ENCODE data around the gene DIPK2B. TPM values are rescaled to one million over a fixed set of nuclear protein-coding genes. Genes with fewer than 3 reads are reported as not detected.

The DIPK2B gene
- total RNA-seq, 1 donor from 2014 or later, result 76.2 TPM

DNA sequence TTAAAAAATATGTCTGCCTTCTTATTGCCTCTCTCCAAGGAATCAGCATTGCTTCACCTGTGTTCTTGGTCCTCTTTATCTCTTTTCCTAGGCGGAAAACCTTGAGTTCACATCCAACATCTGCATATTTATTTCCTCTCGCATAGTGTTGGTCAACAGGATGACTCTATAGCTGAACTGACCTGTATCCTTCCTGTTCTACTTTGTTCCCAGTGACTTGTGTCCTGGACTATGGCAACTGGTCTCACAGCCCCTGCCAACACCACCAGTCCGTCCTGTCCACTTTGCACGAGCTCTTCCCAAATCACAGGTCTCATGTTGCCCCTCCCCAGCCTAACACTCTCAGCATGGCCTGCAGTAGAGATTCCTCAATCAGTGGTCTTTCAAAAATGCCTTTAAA, 2.0 kb downstream of the DIPK2B start:
- Histone ChIP-seq H3K27me3 (no peaks in the 10 kb centered on the region), H3K27ac (no peak overlapping the region), H3K36me3 (no peaks in the 10 kb centered on the region), H3K9me3 (no peaks in the 10 kb centered on the region), H3K4me3 (no peak overlapping the region), H3K4me1 (no peaks in the 10 kb centered on the region)
- TF ChIP-seq, protein P1, sequence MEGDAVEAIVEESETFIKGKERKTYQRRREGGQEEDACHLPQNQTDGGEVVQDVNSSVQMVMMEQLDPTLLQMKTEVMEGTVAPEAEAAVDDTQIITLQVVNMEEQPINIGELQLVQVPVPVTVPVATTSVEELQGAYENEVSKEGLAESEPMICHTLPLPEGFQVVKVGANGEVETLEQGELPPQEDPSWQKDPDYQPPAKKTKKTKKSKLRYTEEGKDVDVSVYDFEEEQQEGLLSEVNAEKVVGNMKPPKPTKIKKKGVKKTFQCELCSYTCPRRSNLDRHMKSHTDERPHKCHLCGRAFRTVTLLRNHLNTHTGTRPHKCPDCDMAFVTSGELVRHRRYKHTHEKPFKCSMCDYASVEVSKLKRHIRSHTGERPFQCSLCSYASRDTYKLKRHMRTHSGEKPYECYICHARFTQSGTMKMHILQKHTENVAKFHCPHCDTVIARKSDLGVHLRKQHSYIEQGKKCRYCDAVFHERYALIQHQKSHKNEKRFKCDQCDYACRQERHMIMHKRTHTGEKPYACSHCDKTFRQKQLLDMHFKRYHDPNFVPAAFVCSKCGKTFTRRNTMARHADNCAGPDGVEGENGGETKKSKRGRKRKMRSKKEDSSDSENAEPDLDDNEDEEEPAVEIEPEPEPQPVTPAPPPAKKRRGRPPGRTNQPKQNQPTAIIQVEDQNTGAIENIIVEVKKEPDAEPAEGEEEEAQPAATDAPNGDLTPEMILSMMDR (IDR thresholded peaks at IDR 0.05), result no peak
- DNase-seq (ENCODE audit: low spot score in 2 of 2), result no peak
- intact Hi-C loops (cut with DNase I), result no loop called here

DNA sequence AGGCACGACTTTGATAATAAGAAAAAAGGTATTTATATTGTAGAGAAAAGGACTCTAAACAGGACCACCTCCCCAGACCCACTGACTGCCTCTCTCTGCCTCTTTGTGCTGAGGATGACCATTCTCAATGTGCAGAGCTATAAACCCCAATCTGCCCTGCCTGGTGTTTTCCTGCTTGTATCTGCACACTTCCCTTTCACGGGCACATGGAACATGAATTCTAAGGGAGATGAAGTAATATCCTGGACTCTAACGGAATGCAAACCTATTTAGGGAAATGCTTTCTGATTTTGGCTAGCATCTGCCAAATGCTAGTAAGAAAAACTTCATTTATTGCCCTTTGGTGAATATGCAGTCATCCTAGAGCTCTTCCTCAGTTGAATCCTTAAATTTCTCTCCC, 2.4 kb downstream of the DIPK2B start:
- TF ChIP-seq, protein P1 (IDR thresholded peaks at IDR 0.05), result no peak
- H3K27me3 ChIP-seq, result no peaks in the 10 kb centered on the region
- no peak for DNase-seq (ENCODE audit: low spot score in 2 of 2)
- intact Hi-C loops (cut with DNase I), result no loop called here
- H3K4me3 ChIP-seq, result no peak overlapping the region
- no peaks in the 10 kb centered on the region for H3K9me3 ChIP-seq
- H3K4me1 ChIP-seq, result no peaks in the 10 kb centered on the region
- H3K27ac ChIP-seq, result no peak overlapping the region
- H3K36me3 ChIP-seq, result no peaks in the 10 kb centered on the region

DNA sequence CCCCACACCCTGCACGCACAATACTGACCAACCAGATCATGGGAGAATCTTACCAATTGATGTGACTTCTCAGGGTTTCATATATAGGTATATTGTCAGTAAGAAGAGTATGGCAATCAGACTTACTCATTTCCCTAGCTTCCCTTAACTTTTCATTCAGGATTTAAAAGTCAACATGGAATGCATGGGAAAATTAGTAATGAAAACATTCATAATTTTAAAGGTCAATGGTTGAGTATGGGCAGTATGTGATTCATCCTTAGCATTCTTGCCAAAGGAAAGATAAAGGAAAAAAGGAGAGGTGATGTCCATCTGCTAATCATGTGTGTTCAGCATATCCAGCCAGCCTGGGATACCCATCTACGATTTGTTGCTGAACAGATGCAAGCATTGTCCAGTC, 4.0 kb downstream of the DIPK2B start:
- Histone ChIP-seq H3K27me3 (no peaks in the 10 kb centered on the region), H3K4me3 (no peak overlapping the region), H3K4me1 (no peaks in the 10 kb centered on the region), H3K27ac (no peak overlapping the region), H3K36me3 (no peaks in the 10 kb centered on the region), H3K9me3 (no peaks in the 10 kb centered on the region)
- DNase-seq (ENCODE audit: low spot score in 2 of 2), result no peak
- intact Hi-C loops (cut with DNase I), result no loop called here
- TF ChIP-seq, protein P1 (IDR thresholded peaks at IDR 0.05), result no peak

DNA sequence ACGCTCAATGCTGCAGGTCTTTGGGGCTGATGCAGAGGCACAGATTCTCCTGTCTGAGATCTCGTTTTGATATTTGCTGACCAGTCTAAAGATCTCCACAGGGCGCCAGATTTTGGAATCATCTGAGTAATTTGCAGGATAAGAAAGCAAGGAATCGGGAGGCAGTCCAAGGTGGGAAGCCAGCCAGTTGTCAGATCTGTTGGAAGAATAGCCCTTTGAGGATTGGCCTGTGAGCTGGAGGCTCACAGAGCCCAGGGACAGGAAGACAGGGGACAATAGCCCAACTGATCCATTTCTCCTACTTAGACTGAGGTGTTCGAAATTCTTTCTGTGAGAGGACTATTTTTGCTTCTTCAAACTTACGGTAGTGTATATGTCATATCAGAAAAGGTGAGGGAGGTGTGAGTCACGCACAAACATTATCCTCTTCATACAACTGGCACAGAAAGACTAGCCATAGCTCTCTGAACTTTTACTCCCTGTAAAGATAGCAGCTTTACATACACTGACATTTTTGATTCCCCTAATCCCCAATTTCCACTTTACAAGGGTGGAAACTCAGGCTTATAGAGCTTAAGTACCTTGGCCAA, 8.8 kb downstream of the DIPK2B start:
- Histone ChIP-seq H3K9me3 (no peaks in the 10 kb centered on the region), H3K36me3 (no peaks in the 10 kb centered on the region), H3K4me1 (no peaks in the 10 kb centered on the region), H3K27ac (no peak overlapping the region), H3K27me3 (no peaks in the 10 kb centered on the region), H3K4me3 (no peak overlapping the region)
- intact Hi-C loops (cut with DNase I), result no loop called here
- DNase-seq (ENCODE audit: low spot score in 2 of 2), result no peak
- TF ChIP-seq, protein P1 (IDR thresholded peaks at IDR 0.05), result no peak

DNA sequence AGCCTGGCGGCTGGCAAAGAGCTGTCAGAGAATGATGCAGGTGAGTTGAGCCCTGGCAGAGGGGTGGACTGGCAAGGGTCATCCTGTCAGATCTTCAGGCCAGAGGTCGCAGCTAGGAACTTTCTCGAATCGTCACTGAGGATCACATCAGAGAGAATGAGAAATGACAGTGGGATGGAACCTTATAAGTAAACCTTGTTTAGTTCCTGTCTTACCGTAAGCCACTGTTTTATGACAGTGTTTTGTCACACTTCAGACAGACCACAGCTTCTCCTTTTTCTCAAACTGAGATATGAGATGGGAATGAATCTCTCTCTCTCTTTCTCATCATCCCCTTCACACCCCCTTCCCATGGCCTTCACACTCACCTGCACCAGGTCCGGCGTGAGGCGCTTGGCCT, 9.3 kb downstream of the DIPK2B start:
- no peaks in the 10 kb centered on the region for H3K27me3 ChIP-seq
- H3K4me3 ChIP-seq, result no peak overlapping the region
- no peak overlapping the region for H3K27ac ChIP-seq
- H3K4me1 ChIP-seq, result no peaks in the 10 kb centered on the region
- no peak for DNase-seq (ENCODE audit: low spot score in 2 of 2)
- TF ChIP-seq, protein P1 (IDR thresholded peaks at IDR 0.05), result no peak
- no peaks in the 10 kb centered on the region for H3K9me3 ChIP-seq
- H3K36me3 ChIP-seq, result no peaks in the 10 kb centered on the region
- intact Hi-C loops (cut with DNase I), result no loop called here

DNA sequence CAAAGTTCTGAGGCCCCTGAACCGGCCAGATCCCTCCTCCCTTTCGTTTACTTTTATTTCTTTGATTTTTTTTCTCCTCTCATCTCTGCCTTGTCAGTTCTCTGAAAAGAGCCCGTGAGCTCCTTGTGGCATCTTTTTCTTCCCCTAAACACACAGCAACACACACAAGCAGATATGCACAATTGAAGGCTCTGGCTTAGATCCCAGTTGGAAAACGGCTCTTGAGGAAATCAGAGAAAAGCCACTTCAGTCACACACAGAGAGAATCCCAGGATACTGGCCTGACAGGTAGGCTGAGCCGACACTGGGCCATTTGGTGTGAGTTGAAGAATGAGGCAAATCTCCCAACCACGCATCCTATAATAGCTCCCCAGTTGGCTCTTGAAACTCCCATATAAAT, 12.9 kb downstream of the DIPK2B start:
- H3K9me3 ChIP-seq, result no peaks in the 10 kb centered on the region
- no peaks in the 10 kb centered on the region for H3K4me1 ChIP-seq
- intact Hi-C loops (cut with DNase I), result loop anchor here (2.0 kb wide), 1 partner anchor 1229 kb away; no protein-coding TSS in a partner anchor
- H3K4me3 ChIP-seq, result peak overlapping the region; percentile 44 to 68
- H3K27ac ChIP-seq, result no peak overlapping the region
- no peaks in the 10 kb centered on the region for H3K27me3 ChIP-seq
- TF ChIP-seq, protein P1 (IDR thresholded peaks at IDR 0.05), result no peak
- no peak for DNase-seq (ENCODE audit: low spot score in 2 of 2)
- H3K36me3 ChIP-seq, result no peaks in the 10 kb centered on the region

All from ascending aorta (tissue), 2 donors.